ENCODE results near the gene GPR146. TPM values are rescaled to one million over a fixed set of nuclear protein-coding genes. Genes with fewer than 3 reads are reported as not detected.

GPR146 gene
- total and polyA plus RNA-seq, 9 of the 15 experiments (the other 6 are each of a cell fraction or from before 2014, with no cell fraction given), result 0.22 to 3.6 (median 0.64) TPM; not detected in 2

- Histone ChIP-seq H4K20me1 (replicated peaks; ENCODE audit: control insufficient read depth, insufficient read depth, low read length) (no peaks in the 10 kb centered on the region), H3K36me3 (ENCODE audit: control insufficient read depth, insufficient read depth, low read length) (peaks cover 18% of the 10 kb centered on the region; the same call in 1 of the 3 replicates), H3K4me2 (ENCODE audit: insufficient read depth, low read length) (no peak overlapping the region), H3K27ac (ENCODE audit: extremely low read depth, low read depth, low read length) (no peak overlapping the region), H3K4me3 (no peak overlapping the region), H3K9me1 (ENCODE audit: control insufficient read depth, insufficient read depth, low read length) (no peaks in the 10 kb centered on the region), H3K27me3 (ENCODE audit: control insufficient read depth in 2 of 2, insufficient read depth in 2 of 2, low read length in 2 of 2) (no peaks in the 10 kb centered on the region), H3K79me2 (ENCODE audit: control insufficient read depth, insufficient read depth, low read length) (no peaks in the 10 kb centered on the region), H3K9me3 (replicated peaks; ENCODE audit: control insufficient read depth, insufficient read depth, low read depth, low read length) (no peaks in the 10 kb centered on the region), H3K4me1 (replicated peaks in 1 of 2; ENCODE audit: control insufficient read depth in 2 of 2, insufficient read depth in 2 of 2, low read length in 2 of 2) (peaks cover 0 to 60% of the 10 kb centered on the region in 2 experiments; a peak in 2 of 5 replicates), H2AFZ (ENCODE audit: low read depth, low read length) (no peak overlapping the region), H3K9ac (ENCODE audit: insufficient read depth in 1 of 2, low read depth in 2 of 2, low read length in 2 of 2) (0 out of 4 replicates have a peak overlapping the region, but pooled peaks of 1 of the 2 experiments have one; percentile 5)
- TF ChIP-seq MAX (CRISPR knock-in tag; IDR thresholded peaks at IDR 0.05) (no peak), ZNF696 (CRISPR knock-in tag; conservative IDR thresholded peaks at IDR 0.05) (no peak)
- in situ Hi-C loops (cut with MboI) (loop anchor here (5.0 to 25.0 kb wide), 2 partner anchors 63 to 163 kb away; partner anchors contain the start of gene ZFAND2A), intact Hi-C loops (cut with micrococcal nuclease) (no loop called here)
- CTCF ChIA-PET (ENCODE audit: low intra/inter-chr PET ratio), result no interaction called here
- ATAC-seq, result no peak
- 80% methylated on average over 21 of the region's 28 CpGs for WGBS (ENCODE audit: insufficient coverage, low coverage, missing lambda C conversion rate)
- BruUV-seq (replicated peaks), result no TSS peak
- FAIRE-seq, result no peak
- no peak for DNase-seq (ENCODE audit: extremely low read depth in 1 of 4, low spot score in 3 of 4)
- POLR2A ChIA-PET, result interaction anchor here (0.9 kb wide), 1 partner anchor 24 kb away, joined by 3 read pairs; the partner anchor contains the start of gene COX19
These were observed 45.0 kb upstream of the GPR146 start for GRCh38 chr7:999149-999879.
